ENCODE data around the gene MGAT3.

Gene MGAT3

DNA sequence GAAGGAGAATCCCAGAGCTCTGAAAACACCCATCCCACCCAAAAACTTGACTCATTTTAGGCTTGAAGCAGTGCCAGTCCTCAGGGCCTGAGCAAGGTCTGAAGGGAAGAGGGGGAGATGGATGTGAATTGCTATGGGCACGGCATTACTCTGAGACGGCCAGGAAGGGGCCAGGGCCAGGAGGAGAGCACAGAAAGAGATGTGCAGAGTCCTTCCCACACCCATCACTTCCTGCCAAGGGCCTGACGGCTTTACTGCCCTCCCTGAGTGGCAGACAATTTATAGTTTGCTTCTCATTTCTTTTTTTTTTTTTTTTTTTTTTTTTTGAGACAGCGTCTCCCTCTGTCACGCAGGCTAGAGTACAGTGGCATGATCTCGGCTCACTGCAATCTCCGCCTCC lies 34.7 kb upstream of the MGAT3 start:
- Mint-ChIP-seq H3K27me3 (no peaks in the 10 kb centered on the region), H3K9me3 (no peaks in the 10 kb centered on the region), H3K4me1 (no peaks in the 10 kb centered on the region), H3K27ac (no peak overlapping the region), H3K4me3 (no peak overlapping the region)
- ATAC-seq (no peak), DNase-seq (no peak)

DNA sequence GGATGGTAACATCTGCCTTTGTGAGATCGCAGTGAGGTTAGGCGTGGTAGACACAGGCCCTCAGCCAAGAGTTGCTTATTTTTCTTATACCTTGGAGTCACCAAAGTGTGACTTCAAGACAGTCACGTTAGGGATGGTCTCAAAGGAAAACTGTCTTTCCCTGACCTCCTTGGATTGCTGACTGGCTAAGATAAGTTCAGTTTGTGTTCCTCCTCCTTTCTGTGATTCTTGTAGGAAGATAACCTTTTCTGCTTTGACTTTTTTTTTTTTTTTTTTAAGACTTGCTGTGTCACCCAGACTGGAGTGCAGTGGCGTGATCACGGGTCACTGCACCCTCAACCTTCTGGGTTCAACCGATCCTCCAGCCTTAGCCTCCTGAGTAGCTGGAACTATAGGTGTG lies 34.1 kb upstream of the MGAT3 start:
- ATAC-seq: no peak
- Mint-ChIP-seq H3K27me3 (no peaks in the 10 kb centered on the region), H3K4me1 (no peaks in the 10 kb centered on the region)

DNA sequence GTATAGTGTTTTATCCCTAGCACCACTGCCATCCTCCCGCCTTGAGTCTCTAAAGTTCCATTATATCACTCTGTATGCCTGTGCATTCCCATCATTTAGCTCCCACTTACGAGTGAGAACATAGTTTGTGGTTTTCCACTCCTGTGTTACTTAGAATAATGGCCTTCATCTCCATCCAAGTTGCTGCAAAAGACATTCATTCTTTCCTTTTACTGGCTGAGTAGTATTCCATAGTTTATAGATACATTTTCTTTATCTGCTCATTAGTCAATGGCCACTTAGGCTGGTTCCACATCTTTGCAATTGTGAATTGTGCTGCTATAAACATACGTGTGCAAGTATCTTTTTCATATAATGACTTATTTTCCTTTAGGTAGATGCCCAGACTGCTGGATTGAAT lies 32.8 kb upstream of the MGAT3 start:
- Mint-ChIP-seq H3K27ac (no peak overlapping the region), H3K4me1 (no peaks in the 10 kb centered on the region), H3K4me3 (no peak overlapping the region), H3K27me3 (no peaks in the 10 kb centered on the region), H3K9me3 (no peaks in the 10 kb centered on the region)
- ATAC-seq: no peak
- no peak for DNase-seq

More for the DNA sequence above, 34.1 kb upstream of the MGAT3 start:
- Mint-ChIP-seq H3K4me3 (no peak overlapping the region), H3K9me3 (no peaks in the 10 kb centered on the region), H3K27ac (no peak overlapping the region)
- DNase-seq: no peak

DNA sequence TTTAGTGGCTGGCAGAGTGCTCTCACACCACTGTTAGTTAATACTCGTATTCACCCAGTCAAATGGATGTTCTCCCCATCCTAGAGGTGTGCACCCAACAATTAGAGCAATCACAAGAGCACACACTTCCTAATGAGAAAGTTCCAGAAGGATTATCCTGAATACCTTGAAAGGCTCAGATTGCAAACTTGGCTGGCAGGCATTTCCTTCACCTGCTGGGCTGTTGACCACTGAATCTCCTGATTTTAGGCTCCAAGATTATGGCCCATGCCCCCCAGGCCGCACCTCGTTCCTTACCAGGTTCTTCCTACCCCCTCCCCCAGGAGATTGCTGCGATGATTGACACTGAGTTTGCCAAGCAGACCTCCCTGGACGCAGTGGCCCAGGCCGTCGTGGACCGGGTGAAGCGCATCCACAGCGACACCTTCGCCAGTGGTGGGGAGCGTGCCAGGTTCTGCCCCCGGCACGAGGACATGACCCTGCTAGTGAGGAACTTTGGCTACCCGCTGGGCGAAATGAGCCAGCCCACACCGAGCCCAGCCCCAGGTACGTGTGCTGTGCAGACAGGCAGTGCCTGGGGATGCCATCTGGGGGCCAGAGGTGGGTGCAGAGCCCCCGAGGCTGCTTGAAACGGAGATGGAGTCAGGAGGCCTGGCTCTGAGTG lies 30.3 kb upstream of the MGAT3 start:
- Mint-ChIP-seq H3K9me3 (no peaks in the 10 kb centered on the region), H3K4me1 (no peaks in the 10 kb centered on the region), H3K27me3 (no peaks in the 10 kb centered on the region)

DNA sequence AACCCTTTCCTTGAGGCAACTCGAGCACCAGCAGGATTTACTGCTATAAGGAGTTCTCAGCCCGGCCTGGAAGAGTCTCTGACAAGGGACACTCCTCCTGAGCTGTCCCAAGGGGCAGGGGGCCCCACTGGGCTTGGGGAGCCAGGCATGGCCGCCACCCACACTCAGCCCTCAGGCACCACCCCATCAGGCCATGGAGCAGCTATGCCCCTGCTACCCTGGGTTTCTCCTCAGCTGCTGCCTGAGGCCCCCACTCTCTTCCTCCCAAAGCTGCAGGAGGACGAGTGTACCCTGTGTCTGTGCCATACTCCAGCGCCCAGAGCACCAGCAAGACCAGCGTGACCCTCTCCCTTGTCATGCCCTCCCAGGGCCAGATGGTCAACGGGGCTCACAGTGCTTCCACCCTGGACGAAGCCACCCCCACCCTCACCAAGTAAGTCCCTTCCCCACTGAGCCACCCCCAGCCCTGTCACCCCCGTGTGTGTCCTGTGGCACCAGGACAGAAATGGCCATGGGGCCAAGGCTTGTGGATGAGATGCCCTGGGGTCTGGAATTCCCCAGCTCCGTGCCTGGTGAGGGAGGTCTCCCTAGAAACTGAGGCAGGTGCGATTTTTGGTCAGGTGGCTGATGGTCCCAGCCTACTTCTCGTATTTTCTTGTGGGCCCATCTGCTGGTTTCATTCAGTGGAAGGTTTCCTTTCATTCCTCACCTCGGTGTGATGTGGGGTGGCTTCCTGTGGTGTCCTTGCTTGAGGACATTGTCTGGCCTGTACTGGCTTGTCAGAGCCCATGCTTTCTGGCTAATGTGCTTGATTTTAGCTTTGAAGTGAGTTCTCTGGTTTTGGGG lies 28.8 kb upstream of the MGAT3 start:
- Mint-ChIP-seq H3K4me1 (no peaks in the 10 kb centered on the region), H3K27ac (no peak overlapping the region), H3K4me3 (no peak overlapping the region), H3K27me3 (no peaks in the 10 kb centered on the region), H3K9me3 (no peaks in the 10 kb centered on the region)
- ATAC-seq (no peak), DNase-seq (no peak)

More for the DNA sequence above, 30.3 kb upstream of the MGAT3 start:
- Mint-ChIP-seq H3K27ac (no peak overlapping the region), H3K4me3 (no peak overlapping the region)
- DNase-seq (no peak), ATAC-seq (no peak)

DNA sequence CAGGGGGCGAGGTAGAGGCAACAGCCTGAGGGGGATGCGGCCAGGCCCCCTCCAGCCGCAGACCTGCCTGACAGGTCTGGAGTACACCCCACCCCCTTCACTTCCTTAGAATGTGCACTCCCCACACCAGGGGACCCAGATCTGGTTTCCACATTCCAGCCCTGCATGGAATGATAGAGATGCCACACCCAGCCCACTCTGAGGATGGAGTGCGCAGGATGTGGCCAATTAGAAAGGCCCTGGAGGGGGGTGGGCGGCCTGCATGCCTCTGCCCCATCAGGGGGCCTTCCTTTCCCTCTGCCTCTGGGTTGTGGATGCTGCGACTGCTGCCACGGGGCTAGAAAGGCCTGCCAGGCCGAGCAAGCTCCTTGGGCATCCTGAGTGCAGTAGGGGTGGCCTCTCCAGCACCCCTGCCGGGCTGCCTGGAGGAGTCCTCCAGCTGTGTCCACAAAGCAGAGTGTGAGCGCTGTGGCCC lies 28.2 kb upstream of the MGAT3 start:
- no peaks in the 10 kb centered on the region for H3K9me3 Mint-ChIP-seq
- no peaks in the 10 kb centered on the region for H3K4me1 Mint-ChIP-seq

DNA sequence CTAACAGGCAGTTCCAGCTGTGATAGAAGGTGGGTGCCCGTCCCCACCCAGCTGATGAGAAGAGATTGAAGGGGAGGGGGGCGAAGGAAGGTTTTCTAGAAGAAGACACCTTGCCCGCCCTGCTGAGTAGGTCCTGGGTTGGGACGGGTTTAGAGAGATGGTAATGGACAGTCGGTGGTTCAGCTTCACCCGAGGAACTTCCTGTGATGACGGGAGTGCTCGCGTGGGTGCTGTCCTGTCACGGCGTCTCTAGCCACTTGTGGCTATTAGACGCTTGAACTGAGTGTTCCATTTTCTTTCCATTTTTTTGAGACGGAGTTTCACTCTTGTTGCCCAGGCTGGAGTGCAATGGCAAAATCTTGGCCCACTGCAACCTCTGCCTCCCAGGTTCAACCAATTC lies 27.6 kb upstream of the MGAT3 start:
- H3K27me3 Mint-ChIP-seq: no peaks in the 10 kb centered on the region
- H3K4me1 Mint-ChIP-seq: no peaks in the 10 kb centered on the region
- H3K4me3 Mint-ChIP-seq: no peak overlapping the region
- DNase-seq: no peak
- ATAC-seq: no peak
- no peaks in the 10 kb centered on the region for H3K9me3 Mint-ChIP-seq
- no peak overlapping the region for H3K27ac Mint-ChIP-seq

More for the DNA sequence above, 28.2 kb upstream of the MGAT3 start:
- DNase-seq: no peak
- Mint-ChIP-seq H3K4me3 (no peak overlapping the region), H3K27ac (no peak overlapping the region), H3K27me3 (no peaks in the 10 kb centered on the region)
- no peak for ATAC-seq

DNA sequence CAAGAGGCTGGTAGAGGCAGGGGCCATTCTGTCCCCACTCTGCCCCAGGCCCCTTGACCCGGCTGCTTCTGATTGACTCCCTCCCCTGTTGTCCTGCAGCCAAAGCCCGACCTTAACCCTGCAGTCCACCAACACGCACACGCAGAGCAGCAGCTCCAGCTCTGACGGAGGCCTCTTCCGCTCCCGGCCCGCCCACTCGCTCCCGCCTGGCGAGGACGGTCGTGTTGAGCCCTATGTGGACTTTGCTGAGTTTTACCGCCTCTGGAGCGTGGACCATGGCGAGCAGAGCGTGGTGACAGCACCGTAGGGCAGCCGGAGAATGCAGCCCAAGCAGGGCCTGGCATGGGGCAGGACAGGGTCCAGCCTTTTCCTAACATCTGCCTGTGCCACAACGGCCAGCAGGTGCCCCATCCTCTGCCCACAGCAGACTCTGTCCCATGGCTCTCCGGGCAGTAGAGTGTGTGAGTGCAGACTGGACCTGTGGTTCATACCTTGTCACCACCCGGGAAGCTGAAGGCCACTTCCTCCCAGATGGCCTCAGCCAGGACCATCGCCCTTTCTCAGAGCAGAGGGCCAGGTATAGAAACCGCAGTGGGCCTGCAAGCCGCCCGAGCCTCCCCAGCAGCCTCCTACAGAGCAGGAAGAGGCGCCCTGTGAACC lies 26.8 kb upstream of the MGAT3 start:
- Mint-ChIP-seq H3K27ac (no peak overlapping the region), H3K27me3 (no peaks in the 10 kb centered on the region), H3K4me1 (no peaks in the 10 kb centered on the region), H3K9me3 (no peaks in the 10 kb centered on the region), H3K4me3 (no peak overlapping the region)
- ATAC-seq: no peak
- DNase-seq: no peak

DNA sequence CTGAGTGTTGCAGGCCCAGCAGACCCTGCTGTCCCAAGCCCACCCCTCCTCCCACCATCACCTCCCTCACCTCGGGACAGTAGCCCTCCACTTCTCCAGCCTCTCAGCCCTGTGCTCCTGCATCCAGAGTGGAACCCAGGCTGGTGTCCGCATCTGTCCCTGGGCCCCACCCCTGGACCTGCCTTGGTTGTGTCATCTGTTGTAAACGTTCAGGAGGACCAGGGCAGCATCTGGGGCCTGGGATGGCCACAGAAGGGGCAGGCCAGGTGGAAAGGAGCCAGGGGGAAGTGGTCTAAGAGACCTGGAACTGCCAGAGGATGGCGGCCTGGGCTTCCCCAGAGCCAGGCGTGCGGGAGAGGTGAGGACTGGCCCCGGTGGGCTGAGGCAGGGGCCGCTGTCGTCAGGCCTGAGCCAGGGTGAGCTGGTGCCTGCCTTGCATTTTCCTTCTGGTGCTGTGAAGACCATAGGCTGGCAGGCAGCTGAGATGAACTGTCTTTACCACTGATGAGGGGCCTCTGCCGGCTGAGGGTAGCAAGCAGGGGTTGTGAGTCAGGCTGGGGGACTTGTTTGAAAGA lies 26.1 kb upstream of the MGAT3 start:
- no peaks in the 10 kb centered on the region for H3K27me3 Mint-ChIP-seq
- no peak overlapping the region for H3K4me3 Mint-ChIP-seq
- H3K27ac Mint-ChIP-seq: peak overlapping the region; percentile 45 to 70
- DNase-seq (no peak), ATAC-seq (no peak)
- no peaks in the 10 kb centered on the region for H3K9me3 Mint-ChIP-seq
- no peaks in the 10 kb centered on the region for H3K4me1 Mint-ChIP-seq

DNA sequence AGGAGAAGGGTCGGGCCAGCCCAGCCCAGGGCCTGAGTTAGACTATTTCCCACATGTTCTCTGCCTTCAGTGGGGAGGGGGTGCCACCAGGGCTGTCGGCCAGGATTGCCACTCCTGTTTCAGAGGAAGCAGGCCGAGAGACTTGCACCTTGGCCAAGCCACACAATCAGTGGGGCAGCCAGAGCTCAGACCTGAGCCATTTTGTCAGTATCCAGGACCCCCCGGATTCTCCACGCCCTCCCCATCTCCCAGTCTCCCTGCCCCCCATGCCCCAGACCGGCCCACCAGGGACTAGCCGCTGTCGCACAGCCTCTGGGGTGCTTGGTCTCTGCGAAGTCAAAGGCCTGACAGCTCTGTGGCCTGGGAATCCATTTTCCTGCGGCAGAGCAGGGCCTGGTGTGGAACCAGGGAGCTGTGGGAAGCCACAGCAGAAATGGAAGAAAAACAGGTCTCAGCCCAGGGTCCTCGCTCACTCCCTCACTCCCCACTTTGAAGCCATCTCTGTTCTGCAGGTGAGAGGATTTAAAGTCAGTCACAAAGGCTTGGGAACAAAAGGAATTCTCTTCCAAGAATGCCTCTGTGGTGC lies 25.5 kb upstream of the MGAT3 start:
- Mint-ChIP-seq H3K27me3 (no peaks in the 10 kb centered on the region), H3K27ac (peak overlapping the region in 1 of 2 donors; percentile 45), H3K4me1 (no peaks in the 10 kb centered on the region), H3K9me3 (no peaks in the 10 kb centered on the region), H3K4me3 (no peak overlapping the region)
- no peak for ATAC-seq
- no peak for DNase-seq

DNA sequence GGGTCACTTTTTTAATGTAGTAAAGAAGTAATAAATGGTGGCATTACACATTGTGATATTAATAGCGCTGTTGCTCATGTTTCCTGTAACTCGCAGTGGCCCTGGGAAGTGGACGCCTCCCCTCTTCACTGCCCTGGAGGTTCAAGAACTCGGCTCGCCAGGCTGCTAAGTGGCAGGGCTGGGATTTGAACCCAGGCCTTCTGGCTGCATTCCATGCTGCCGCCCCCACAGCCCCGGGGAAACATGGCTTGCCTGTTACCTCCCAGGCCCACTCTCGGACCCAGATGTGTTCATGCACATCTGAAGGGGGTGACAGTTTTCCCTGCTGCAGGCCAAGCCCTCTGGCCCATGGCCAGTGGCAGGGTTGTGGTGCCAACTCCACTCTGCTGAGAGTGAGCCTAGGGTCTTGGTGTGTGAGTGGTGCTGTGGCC lies 25.0 kb upstream of the MGAT3 start:
- Mint-ChIP-seq H3K4me3 (no peak overlapping the region), H3K4me1 (peaks cover 4% of the 10 kb centered on the region), H3K27ac (peak overlapping the region in 1 of 2 donors; percentile 34), H3K9me3 (no peaks in the 10 kb centered on the region), H3K27me3 (no peaks in the 10 kb centered on the region)
- DNase-seq (no peak), ATAC-seq (no peak)

DNA sequence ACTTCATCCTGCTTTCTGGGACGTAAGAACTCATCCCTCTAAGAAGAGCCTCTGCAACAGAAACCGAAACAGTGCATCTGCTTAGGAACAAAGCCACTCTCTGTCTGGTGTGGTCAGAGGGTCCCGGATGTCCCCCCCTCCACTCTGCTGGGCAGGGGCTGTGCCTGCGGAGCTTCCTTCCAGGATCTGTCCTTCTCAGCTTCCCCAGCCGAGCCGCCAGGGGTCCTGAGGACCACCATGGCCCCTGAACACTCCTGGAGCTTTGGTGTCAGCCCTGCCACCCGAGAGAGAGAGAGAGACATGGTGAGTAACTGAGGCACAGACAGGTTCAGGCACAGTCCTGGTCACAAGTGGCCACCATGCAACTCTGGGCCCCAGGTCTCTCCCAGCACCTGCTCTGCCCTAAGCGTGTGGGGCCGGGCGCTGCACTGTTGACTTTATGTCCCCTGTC lies 24.4 kb upstream of the MGAT3 start:
- Mint-ChIP-seq H3K27me3 (no peaks in the 10 kb centered on the region), H3K9me3 (no peaks in the 10 kb centered on the region), H3K27ac (no peak overlapping the region), H3K4me3 (no peak overlapping the region), H3K4me1 (peaks cover 10% of the 10 kb centered on the region)
- ATAC-seq (no peak), DNase-seq (no peak)

DNA sequence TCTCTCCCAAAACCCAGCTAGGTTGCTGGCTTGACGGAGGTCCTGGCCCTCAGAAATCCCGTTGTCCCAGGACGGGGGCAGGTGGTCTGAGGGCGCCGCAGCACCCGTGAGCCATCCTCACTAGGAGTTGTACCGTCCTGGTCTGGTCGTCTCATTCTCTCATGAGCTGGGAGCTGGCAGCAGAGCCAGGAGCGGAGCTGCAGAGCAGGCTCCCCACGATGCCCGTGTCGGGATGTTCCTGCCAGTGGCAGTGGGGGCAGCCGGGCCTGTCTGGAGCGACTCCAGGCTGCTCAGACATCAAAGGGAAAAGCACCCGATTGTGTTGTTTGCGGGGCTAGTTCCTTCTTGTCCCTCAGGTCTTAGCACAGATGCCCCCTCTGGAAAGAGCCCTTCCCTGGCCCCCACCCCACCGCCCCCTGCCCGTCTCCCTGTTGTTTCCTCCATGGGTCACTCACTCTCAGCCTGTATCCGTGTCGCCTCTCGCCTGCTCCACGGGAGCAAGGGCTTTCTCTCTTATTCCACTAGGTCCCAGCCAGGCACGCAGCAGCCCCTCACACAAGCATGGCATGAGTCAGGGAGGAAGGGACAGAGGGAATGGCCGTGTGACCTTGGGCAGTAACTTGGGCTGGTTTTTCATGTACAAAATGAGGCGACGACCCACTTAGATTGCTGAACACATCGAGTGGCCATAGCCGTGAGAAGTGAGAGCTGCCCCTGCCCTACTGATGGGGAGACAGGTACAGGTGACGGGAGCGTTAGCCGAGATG lies 23.2 kb upstream of the MGAT3 start:
- Mint-ChIP-seq H3K27ac (no peak overlapping the region), H3K27me3 (peaks cover 5% of the 10 kb centered on the region), H3K4me1 (peaks cover 19% of the 10 kb centered on the region), H3K4me3 (no peak overlapping the region), H3K9me3 (no peaks in the 10 kb centered on the region)
- DNase-seq (no peak), ATAC-seq (no peak)

DNA sequence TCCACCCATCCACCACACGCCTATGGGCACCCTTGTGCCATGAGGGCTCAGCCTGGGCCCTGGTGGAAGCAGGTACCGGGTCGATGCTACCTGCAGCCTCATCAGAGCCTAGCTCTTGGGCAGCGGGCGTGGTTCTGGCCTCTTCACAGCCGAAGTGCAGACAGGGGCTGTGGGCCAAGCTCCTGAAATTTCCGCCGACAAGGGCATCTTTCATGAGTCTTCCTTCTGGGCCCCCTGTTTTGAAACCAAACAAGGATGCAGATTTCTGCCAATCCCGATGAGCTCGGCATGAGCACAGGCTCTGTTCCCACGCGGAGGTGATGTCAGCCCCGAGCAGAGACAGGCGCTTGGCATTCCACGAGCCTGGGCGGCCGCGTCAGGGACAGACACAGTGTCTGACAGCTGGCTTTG lies 22.6 kb upstream of the MGAT3 start:
- H3K27ac Mint-ChIP-seq: no peak overlapping the region
- H3K4me3 Mint-ChIP-seq: no peak overlapping the region
- H3K27me3 Mint-ChIP-seq: peaks cover 10% of the 10 kb centered on the region
- peaks cover 25% of the 10 kb centered on the region for H3K4me1 Mint-ChIP-seq
- DNase-seq (no peak), ATAC-seq (no peak)
- no peaks in the 10 kb centered on the region for H3K9me3 Mint-ChIP-seq

DNA sequence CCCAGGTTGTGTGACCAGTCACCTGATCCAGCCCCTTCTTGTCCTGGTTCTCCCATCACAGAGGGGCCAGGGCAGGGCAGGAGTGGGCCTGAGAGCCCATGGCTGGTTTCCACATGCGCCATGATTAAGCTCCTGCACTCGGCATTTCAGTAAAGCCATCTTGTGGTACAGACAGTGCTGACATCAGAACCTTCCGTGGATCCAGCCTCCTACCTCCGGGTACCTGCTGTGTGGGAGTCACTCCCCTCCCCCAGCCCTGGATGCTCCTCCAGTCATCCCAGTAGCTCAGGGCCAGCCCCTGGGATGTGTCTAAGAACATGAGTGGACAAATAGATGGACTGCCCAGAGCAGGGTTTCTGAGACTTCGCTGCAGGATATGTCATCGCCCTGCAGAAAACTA lies 22.1 kb upstream of the MGAT3 start:
- peaks cover 29% of the 10 kb centered on the region for H3K4me1 Mint-ChIP-seq
- no peak overlapping the region for H3K27ac Mint-ChIP-seq
- no peaks in the 10 kb centered on the region for H3K9me3 Mint-ChIP-seq
- H3K4me3 Mint-ChIP-seq: no peak overlapping the region
- DNase-seq: no peak
- ATAC-seq: no peak
- H3K27me3 Mint-ChIP-seq: peaks cover 15% of the 10 kb centered on the region
